CD4-positive, alpha-beta T cell treated with Interferon gamma for 1 hour (primary cell): ENCODE results near the gene FLT4.

Experiments
- DNase-seq: peaks from one replicate; pipeline ENCODE4 v3.0.0-alpha.2; 2020

The FLT4 gene

GRCh38 chr5:180640861-180641565 lies 8.4 kb downstream of the FLT4 start:
- no peak for DNase-seq

GRCh38 chr5:180640611-180640860 lies 8.9 kb downstream of the FLT4 start:
- DNase-seq: no peak

GRCh38 chr5:180639741-180640610 lies 9.4 kb downstream of the FLT4 start:
- no peak for DNase-seq

- DNase-seq: no peak
Observed at GRCh38 chr5:180639287-180639686, 10.1 kb downstream of the FLT4 start.

GRCh38 chr5:180637962-180638680 lies 11.3 kb downstream of the FLT4 start:
- DNase-seq: no peak

- no peak for DNase-seq
Observed at GRCh38 chr5:180636403-180637075, 12.9 kb downstream of the FLT4 start.

- no peak for DNase-seq
Observed at GRCh38 chr5:180636016-180636402, 13.4 kb downstream of the FLT4 start.

GRCh38 chr5:180633283-180634177 lies 15.9 kb downstream of the FLT4 start:
- no peak for DNase-seq

GRCh38 chr5:180632768-180633167 lies 16.6 kb downstream of the FLT4 start:
- no peak for DNase-seq

GRCh38 chr5:180631549-180632383 lies 17.6 kb downstream of the FLT4 start:
- no peak for DNase-seq

GRCh38 chr5:180630426-180630825 lies 19.0 kb downstream of the FLT4 start:
- no peak for DNase-seq

- DNase-seq: no peak
Observed at GRCh38 chr5:180629831-180630382, 19.5 kb downstream of the FLT4 start.

- no peak for DNase-seq
Observed at GRCh38 chr5:180628827-180629750, 20.3 kb downstream of the FLT4 start.

- no peak for DNase-seq
Observed at GRCh38 chr5:180628211-180628610, 21.2 kb downstream of the FLT4 start.

- DNase-seq: no peak
Observed at GRCh38 chr5:180627386-180628120, 21.8 kb downstream of the FLT4 start.

GRCh38 chr5:180626661-180627385 lies 22.6 kb downstream of the FLT4 start:
- no peak for DNase-seq

GRCh38 chr5:180625791-180626660 lies 23.4 kb downstream of the FLT4 start:
- no peak for DNase-seq
